ENCODE measurements around the gene CLTC.

DNA sequence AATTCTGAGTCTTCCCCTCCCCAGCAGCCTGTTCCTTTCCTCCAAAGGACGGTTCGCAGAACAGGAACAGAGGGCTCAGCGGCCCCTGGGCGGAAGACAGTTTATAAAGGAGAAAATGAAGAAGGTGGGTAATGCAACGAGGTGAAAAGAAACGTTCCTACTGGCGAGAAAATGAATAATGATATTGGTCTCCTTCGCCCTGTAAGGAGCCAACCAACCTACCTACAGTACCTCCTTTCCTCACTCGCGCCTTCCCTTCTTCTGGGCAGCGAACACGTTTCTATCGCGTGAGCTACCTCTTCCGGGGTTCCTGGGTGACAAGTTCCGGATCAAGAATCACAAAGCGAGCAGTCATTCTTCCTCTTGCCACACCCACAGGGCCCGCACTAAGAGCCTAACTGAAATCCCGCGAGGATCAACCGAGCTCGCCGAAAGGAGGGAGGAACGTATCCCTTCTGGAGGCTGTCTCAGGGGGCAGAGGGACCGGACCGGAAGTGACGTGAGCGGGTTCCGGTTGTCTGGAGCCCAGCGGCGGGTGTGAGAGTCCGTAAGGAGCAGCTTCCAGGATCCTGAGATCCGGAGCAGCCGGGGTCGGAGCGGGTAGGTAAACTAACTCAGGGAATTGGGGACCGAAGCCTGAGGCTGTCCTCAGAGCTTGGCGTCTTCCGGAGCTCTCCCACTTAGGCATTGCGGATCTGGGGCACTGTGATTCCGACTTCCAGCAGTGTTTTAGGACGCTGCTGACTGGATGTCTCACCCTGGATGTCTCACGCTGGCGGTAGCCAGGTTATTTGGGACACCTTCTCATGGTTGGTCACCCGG lies 87.7 kb downstream of the CLTC start, which contains the start of the genes PTRH2 and VMP1:
- TF ChIP-seq, protein P1, sequence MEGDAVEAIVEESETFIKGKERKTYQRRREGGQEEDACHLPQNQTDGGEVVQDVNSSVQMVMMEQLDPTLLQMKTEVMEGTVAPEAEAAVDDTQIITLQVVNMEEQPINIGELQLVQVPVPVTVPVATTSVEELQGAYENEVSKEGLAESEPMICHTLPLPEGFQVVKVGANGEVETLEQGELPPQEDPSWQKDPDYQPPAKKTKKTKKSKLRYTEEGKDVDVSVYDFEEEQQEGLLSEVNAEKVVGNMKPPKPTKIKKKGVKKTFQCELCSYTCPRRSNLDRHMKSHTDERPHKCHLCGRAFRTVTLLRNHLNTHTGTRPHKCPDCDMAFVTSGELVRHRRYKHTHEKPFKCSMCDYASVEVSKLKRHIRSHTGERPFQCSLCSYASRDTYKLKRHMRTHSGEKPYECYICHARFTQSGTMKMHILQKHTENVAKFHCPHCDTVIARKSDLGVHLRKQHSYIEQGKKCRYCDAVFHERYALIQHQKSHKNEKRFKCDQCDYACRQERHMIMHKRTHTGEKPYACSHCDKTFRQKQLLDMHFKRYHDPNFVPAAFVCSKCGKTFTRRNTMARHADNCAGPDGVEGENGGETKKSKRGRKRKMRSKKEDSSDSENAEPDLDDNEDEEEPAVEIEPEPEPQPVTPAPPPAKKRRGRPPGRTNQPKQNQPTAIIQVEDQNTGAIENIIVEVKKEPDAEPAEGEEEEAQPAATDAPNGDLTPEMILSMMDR (conservative IDR thresholded peaks at IDR 0.05): no peak
- TF ChIP-seq EZH2 (IDR thresholded peaks at IDR 0.05; ENCODE audit: low read depth): no peak
